Stimulated activated CD8-positive, alpha-beta memory T cell treated with anti-CD3 and anti-CD28 coated beads, Interleukin-12 subunit alpha, Interleukin-12 subunit beta, amount 100 ng/mL, for 4 hours (primary cell): ENCODE results near the gene RAPGEF4.

ENCODE experiments used
- DNase-seq: peaks from one replicate; pipeline ENCODE4 v3.0.0-alpha.2; 2020; ENCODE audit warnings: low read depth

Gene RAPGEF4

DNA sequence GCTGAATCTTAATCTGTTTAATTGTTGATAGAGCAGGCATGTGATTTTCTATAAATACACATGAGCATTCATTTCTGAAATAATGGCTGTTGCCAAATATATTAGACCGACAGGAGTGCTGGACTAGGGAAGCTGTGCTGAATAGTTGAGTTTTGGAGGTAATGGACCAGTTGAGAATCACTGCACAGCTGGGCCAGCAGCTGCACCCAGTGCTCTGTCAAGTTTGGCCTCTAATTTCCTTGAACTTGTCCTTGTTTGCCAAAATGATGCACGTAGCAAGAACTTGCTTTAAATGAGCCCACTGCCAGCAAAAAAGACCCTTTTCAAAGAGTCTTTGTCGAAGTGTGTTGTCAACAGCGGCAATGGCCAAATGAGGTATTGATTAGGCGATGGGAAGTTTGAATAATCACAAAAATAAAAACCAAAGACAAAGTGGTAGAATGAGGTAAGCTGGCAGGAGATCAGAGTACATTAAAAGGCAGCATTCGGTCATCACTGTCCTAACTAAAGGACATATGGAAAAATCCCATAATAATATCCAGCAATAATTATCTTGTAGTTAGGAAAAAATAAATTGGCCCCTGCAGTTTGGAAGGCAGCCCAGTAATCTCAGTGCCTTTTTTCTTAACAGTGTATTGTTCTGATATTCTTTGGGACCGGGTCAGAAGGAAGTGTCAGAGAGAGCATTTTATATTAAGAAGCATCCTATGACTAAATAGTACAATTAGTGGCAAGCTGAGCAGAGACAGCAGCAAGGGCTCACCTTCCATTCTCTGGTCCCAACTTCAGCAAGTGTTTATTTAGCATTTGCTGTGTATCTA, 126.2 kb downstream of the RAPGEF4 start:
- no peak for DNase-seq

DNA sequence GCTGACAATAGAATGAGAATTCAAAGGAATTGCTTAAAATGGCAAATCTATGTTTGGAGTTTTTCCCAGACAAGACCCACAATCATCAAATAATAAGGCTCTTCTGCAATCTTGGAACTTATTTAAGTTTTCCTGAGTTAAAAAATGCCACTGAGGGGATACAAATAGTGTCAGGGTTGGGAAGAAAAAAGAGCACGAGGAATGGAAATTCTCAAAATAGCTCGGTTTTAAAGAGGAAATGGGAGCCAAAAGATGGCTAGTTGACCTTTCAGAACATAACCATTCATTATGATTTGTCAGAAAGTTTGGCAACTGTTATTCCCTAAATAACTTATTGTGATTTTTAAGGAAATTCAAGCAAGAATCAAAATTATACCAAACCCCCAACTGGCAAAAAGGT, 127.7 kb downstream of the RAPGEF4 start:
- no peak for DNase-seq

DNA sequence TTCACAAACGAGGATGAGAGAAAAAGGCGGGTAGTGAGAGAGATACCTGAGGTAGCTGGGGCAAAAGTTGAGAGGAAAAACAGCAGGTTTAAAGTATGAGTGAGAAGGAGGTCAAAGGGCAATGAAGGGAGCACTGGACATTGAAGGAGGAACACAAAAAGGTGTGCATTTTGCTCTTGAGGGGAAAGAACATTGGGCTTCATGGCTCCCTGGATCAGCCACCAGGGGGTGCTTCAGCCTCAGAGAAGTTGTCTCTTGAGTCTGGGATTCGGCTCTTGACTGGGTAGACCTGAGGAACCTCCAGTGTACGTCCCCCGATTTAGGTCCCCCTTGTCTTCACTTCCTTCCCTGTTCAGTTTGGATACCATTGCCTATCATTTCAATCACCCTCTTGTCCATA, 128.5 kb downstream of the RAPGEF4 start:
- no peak for DNase-seq

DNA sequence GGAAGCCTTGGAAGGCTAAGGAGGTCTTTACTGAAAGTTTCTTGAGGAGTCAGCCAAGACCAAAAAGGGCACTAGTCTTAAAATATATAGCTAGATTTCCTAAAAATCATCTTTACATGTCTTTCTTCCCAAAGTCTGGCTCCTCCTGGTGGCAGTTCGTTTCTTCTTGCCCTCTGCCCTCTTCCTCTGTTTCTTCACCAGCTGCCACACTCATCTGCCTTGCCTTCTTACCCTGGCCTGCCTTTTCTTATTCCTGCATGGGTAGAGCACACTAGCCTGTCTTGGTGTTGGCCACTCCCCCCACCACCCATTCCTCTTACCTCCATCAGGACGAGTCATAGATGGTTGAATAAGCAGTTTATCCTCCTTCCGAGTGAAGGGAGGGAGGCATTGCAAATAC, 129.8 kb downstream of the RAPGEF4 start:
- no peak for DNase-seq

DNA sequence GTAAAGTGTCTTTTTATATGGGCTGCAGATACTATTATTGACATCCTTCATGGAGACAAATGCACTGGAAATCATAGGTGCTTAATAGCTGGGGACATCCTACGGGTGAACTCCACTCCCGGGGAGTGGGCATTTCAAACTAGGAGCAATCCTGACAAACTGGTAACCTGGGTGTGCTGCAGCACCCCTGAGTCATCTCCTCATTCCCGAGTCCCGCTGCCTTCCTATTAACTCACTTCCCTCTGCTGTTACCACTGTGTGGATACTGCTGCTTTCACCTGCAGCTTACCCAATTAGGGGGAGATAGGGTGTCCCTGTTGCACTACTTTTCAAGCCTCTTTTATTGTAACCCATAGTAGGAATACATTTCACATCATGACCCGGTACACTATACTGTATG, 134.2 kb downstream of the RAPGEF4 start:
- DNase-seq: no peak

DNA sequence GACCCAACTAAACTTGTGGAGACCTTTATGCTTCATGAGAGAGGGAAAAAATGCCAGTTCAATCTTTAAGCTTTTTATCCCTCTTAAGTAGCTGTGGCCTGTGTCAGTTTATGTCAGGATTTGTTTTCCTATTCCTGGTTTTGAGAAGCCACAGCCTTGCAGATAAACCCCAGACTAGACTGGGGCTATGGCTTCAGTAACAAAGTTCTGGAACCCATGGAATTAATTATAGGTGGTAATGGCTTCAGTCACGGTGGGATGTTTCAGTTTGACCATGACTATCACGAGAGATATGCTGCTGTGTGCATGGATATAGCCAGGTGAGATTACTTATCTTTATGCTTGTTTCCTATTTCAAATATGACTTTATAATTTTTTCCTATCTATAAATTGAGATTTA, 134.8 kb downstream of the RAPGEF4 start:
- no peak for DNase-seq

DNA sequence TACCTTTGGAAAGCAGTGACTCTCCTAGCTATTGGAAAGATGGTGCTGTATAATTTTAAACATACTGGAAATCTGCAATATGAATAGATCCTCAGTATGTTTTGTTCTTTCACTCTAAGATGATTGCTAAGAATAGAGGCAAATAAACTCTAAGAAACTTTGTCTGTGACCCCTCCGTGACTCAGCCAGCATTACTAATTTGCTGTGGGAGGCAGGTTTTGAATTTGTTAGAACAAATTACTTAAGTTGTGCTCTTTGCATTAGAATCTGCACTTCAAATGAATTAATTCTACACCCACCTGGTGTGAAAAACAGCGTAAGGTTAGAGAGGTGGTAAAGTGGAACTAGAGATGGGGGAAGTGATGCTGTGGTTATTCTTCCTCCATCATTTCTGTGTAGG, 142.2 kb downstream of the RAPGEF4 start:
- no peak for DNase-seq

DNA sequence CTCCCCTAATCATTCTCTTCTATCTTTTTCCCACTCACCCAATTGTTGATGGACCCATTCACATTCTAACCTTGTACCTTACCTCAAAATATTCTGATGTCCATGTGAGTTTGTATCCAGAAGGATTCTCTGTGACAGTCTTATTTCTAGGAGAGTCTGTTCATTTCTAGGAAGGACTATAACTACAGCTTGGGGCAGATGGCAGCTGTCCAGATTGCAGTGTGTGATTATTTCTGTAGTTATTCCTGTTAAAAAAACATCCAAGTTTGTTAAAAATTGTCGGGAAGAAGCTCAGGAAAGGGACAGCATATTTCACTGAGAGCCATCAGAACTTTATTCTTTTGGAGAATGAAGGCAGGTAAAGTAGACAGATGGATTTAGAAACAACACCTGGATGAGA, 142.6 kb downstream of the RAPGEF4 start:
- no peak for DNase-seq

DNA sequence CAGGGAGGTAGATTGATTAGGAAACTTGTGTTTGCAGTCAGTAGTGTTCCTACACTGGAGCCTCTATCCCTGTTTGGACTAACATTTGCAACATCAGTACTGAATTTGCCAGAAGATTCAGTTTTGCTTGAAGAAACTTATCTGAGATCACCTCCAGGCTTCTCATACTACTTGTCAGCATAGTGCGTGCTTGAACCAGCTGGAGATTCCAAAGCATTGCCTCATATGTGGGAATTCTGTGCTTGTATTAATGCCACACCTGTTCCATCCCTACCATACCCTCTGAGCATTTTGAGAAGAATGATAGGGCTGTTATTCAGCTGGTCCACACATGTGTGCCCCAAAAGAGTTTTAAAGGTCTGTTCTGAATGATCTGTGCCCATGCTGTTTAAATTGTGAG, 148.7 kb downstream of the RAPGEF4 start:
- DNase-seq: no peak

DNA sequence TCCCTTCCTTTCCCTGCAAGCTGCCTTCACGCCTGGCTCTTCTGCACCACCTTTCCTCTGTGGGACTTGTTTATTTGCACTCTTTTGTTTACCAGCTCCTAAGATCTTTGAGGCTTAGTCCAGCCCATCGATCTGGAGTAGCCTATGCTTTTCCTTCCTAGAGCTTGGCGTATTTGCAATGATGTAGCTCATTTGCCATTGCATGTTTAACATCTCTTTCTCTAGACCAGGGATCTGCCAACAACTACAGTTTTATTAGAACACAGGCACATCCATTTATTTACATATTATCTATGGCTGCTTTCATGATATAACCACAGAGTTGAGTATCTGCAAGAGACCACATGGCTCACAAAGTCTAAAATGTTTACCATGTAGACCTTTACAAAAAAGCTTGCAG, 150.4 kb downstream of the RAPGEF4 start:
- DNase-seq: no peak

DNA sequence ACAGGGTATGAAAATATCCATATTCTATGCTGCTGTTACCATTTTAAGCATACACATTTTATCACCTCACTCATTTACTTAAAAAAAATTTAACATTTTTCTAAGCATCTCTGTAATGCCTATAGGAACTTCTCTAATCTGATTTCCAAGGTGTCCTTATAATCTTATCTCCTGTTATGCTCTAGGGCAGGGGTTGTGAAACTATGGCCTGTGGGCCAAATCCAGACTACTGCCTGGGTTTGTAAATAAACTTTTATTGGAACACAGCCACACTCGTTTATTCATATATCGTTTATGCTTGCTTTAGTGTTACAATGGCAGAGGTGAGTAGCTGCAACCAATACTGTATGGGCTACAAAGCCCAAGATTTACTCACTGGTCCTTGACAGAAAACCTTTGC, 151.6 kb downstream of the RAPGEF4 start:
- DNase-seq: no peak

DNA sequence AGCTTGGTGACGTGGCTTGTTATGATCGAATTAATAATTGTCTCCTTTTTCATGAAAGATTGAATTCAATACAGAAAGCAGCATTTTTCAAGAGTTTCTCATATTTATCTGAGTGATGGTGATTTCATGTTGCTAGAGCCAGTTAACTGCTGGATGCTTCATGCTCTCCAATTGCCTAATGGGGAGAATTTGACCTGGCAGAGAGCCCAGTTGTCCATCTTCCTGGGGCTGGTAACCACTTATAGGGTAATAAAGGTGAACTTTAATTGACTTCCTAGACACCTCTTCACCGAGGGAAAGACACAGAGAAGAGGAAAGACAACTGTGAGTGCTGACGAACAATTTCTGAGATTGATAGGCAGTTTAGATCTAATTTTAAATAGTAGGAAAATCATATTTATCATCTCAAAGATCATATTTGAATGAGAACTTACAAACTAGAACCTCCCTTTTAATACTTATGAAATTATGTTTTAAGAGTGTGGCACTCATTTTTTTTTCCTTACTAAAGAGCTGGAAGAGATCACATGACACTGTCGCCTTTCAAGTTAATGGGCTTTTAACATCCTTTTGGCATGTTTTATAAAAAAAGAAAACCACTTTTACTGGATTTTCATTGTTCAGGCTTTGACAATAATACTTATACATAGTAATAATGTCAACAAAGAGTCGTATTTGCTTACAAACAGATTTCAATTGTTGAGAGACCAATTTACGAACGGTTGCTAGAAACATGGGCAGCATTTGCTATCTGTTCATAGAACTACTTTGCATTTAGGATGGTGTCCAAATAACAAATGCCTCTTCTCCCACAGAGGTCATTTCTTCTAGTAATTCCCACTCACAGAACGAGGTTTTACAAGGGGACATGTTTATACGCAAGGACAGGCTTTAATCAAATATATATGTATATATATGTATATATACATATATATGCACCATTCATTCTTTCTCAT, 153.3 kb downstream of the RAPGEF4 start:
- no peak for DNase-seq

- no peak for DNase-seq
These were observed 154.3 kb downstream of the RAPGEF4 start for GRCh38 chr2:172889768-172890430.

DNA sequence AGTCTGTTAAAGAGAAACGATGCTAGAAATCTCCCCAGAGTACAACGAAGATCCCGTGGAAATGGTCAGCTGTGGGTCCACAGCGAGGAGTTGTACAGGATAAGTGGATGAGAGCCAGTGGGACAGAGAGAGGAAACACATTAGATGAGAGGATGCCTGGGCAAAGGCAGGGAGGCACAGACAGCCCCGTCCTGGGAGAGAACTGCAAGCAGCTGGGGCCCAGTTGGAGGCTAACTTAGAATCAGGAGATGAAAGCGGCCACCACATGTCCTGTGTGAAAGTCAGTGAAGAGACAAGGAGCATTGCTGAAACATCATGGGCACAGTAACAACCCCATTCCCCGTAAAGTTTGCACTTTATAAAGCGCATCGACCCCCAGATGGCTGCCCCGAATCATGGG, 157.5 kb downstream of the RAPGEF4 start:
- no peak for DNase-seq

GRCh38 chr2:172893671-172894070, 158.0 kb downstream of the RAPGEF4 start:
- DNase-seq: no peak

GRCh38 chr2:172894689-172895387, 159.2 kb downstream of the RAPGEF4 start:
- no peak for DNase-seq

- DNase-seq: no peak
These were observed 161.0 kb downstream of the RAPGEF4 start for GRCh38 chr2:172896661-172897081.

- no peak for DNase-seq
These were observed 165.2 kb downstream of the RAPGEF4 start for GRCh38 chr2:172900871-172901270.

DNA sequence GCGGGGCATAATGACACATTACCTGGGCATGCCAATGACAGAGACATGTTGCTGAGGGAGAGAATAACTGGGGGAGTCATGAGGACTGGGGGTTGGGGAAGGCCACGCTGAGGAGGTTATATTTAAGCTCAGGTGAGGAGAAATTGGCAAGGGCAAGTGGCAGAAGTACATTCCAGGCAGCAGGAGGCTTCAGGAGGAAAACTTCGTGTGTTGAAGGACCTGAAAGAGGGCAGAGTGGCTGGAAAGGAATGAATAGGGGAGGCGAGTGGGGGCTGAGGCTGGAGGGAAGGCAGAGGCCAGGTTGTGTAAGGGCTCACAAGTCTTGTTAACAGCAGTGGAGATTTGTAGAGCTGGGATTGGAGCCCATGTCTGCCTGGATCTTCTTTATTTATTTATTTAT, 166.3 kb downstream of the RAPGEF4 start:
- DNase-seq: no peak

DNA sequence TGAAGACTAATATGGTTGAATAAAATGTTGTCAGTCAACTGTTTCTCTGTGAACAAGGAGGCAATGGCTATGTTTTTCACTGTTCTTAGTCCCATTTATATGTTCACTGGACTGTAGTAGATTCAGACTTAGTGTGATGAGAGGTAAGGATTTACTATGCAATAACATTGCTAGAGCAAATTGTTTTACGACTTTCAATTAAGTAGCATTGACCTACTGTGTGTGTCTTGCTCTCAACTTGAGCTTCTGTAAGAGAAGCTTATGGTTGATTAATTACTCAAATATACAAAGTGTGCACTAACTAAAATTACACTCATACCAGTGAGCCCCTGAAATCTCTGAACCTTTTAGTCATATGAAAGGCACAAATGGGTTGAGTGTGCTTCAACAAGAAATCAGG, 168.6 kb downstream of the RAPGEF4 start:
- no peak for DNase-seq

GRCh38 chr2:172905937-172906811, 170.5 kb downstream of the RAPGEF4 start:
- no peak for DNase-seq
